B cell (primary cell): ENCODE results near the gene LGALS3. TPM values are rescaled to one million over a fixed set of nuclear protein-coding genes. Genes with fewer than 3 reads are reported as not detected.

ENCODE experiments used
- ATAC-seq: fragments of 200-7000 bp; cut with Tn5 transposase; one replicate; pipeline ENCODE4 v1.10.0; 2021; ENCODE audit warnings: low read depth, mild to moderate bottlenecking, moderate number of reproducible peaks, moderate library complexity
- CTCF ChIA-PET: fragments of 350-600 bp; sonication (Branson Sonifier 250); formaldehyde crosslinking; loops from one replicate; lab custom pipeline; 2021; ENCODE audit warnings: antibody characterized with exemption, inconsistent platforms; lab: Charles Lee
- POLR2A ChIA-PET: fragments of 350-600 bp; sonication (Branson Sonifier 250); formaldehyde crosslinking; loops from one replicate; lab custom pipeline; 2021; ENCODE audit warnings: antibody characterized with exemption; lab: Charles Lee
- DNase-seq: peaks from one replicate; pipeline ENCODE4 v3.0.0; 2013
- H2AFZ ChIP-seq: 2 replicates; pipeline ENCODE4 v1.6.1; 2012; ENCODE audit warnings: mild to moderate bottlenecking, low read depth, low read length; ENCODE audit not compliant: insufficient read depth, poor library complexity, severe bottlenecking
- H3K27ac ChIP-seq, 2 donors: 1 replicate in 1 of 2; 2 replicates in 1 of 2; pipeline ENCODE4 v1.5.1; 2012 to 2013; ENCODE audit warnings: low read length in 2 of 2, mild to moderate bottlenecking in 2 of 2, moderate library complexity in 1 of 2
- H3K27me3 ChIP-seq, 4 experiments: fragments of 200-600 bp in 1 of 4; sonication (generic) in 1 of 4; replicated peaks in 1 of 4; 1 replicate in 2 of 4; 2 replicates in 2 of 4; pipeline versions ENCODE4 v1.6.1 to v1.7.0; 2013 to 2016; ENCODE audit warnings: low read length in 3 of 4, mild to moderate bottlenecking in 2 of 4, mixed read lengths in 1 of 4, moderate library complexity in 1 of 4; ENCODE audit not compliant: insufficient read depth in 4 of 4, control insufficient read depth in 3 of 4; ENCODE audit errors: control extremely low read depth in 1 of 4
- H3K36me3 ChIP-seq, 2 experiments: replicated peaks in 1 of 2; 1 replicate in 1 of 2; 2 replicates in 1 of 2; pipeline versions ENCODE4 v1.6.1 to v1.7.1; 2013; ENCODE audit warnings: low read length in 1 of 2; ENCODE audit not compliant: insufficient read depth in 2 of 2, control insufficient read depth in 1 of 2; ENCODE audit errors: control extremely low read depth in 1 of 2, extremely low read depth in 1 of 2
- H3K4me1 ChIP-seq, 2 donors: fragments of 200-600 bp in 1 of 2; sonication (generic) in 1 of 2; 1 replicate in 1 of 2; 2 replicates in 1 of 2; pipeline versions ENCODE4 v1.5.1 to v1.6.1; 2013 to 2017; ENCODE audit warnings: low read length in 2 of 2; ENCODE audit not compliant: control insufficient read depth in 2 of 2, insufficient read depth in 2 of 2
- H3K4me2 ChIP-seq: replicated peaks from 2 replicates; pipeline ENCODE3; 2012; ENCODE audit warnings: mild to moderate bottlenecking, low read depth, low read length; ENCODE audit not compliant: poor library complexity, severe bottlenecking
- H3K4me3 ChIP-seq, 5 experiments: fragments of 200-600 bp in 1 of 5; sonication (generic) in 1 of 5; 1 replicate in 3 of 5; 2 replicates in 2 of 5; pipeline versions ENCODE4 v1.5.1 to v1.7.0; 2011 to 2016; ENCODE audit warnings: low read length in 4 of 5, mild to moderate bottlenecking in 4 of 5, low read depth in 2 of 5, control low read depth in 1 of 5, moderate library complexity in 1 of 5; ENCODE audit not compliant: insufficient read depth in 1 of 5; ENCODE audit errors: control extremely low read depth in 1 of 5, extremely low read depth in 1 of 5
- H3K79me2 ChIP-seq: fragments of 200-600 bp; sonication (generic); one replicate; pipeline ENCODE4 v1.6.0; 2016; ENCODE audit warnings: low read length; ENCODE audit not compliant: control insufficient read depth, insufficient read depth
- H3K9ac ChIP-seq: fragments of 200-600 bp; sonication (generic); 2 replicates; pipeline ENCODE4 v1.6.1; 2017; ENCODE audit warnings: mild to moderate bottlenecking, low read length, moderate library complexity
- H3K9me3 ChIP-seq, 3 donors: one replicate each; pipeline versions ENCODE4 v1.6.1 to v1.7.1; 2013; ENCODE audit warnings: low read length in 2 of 3; ENCODE audit not compliant: control insufficient read depth in 2 of 3, insufficient read depth in 1 of 3; ENCODE audit errors: control extremely low read depth in 1 of 3
- H4K20me1 ChIP-seq: 2 replicates; pipeline ENCODE4 v1.6.0; 2012; ENCODE audit warnings: mild to moderate bottlenecking, low read length; ENCODE audit not compliant: insufficient read depth, control insufficient read depth, poor library complexity, severe bottlenecking
- H3K27ac Mint-ChIP-seq: one replicate; pipeline ENCODE4 v1.8.0; 2021; ENCODE audit warnings: mixed read lengths
- H3K27me3 Mint-ChIP-seq: one replicate; pipeline ENCODE4 v1.8.0; 2021; ENCODE audit warnings: mixed read lengths
- H3K4me1 Mint-ChIP-seq: one replicate; pipeline ENCODE4 v1.8.0; 2021; ENCODE audit warnings: mixed read lengths
- H3K4me3 Mint-ChIP-seq: one replicate; pipeline ENCODE4 v1.8.0; 2021; ENCODE audit warnings: mixed read lengths
- H3K9me3 Mint-ChIP-seq: one replicate; pipeline ENCODE4 v1.8.0; 2022; ENCODE audit warnings: mixed read lengths; ENCODE audit not compliant: insufficient read depth
- EZH2 ChIP-seq: IDR thresholded peaks from 2 replicates; pipeline ENCODE4 v1.6.1; 2012; ENCODE audit warnings: borderline replicate concordance, low read depth, mild to moderate bottlenecking, moderate library complexity, low read length; ENCODE audit not compliant: insufficient read depth, poor library complexity, severe bottlenecking
- WGBS: methylation state at CpG from one replicate; pipeline ENCODE4 v1.1.5; 2013; ENCODE audit warnings: missing lambda C conversion rate; ENCODE audit not compliant: insufficient coverage; 5-methylcytosine and 5-hydroxymethylcytosine counted together
- intact Hi-C: fragments of 100-400 bp; cut with micrococcal nuclease; formaldehyde crosslinking; loops from one replicate; pipeline ENCODE4 v1.10.0; 2022
- polyA plus RNA-seq: library from polyadenylated mRNA; depleted of rRNA; stranded (reverse); fragments of >200 nt; gene quantifications from 2 replicates; pipeline ENCODE4 v1.2.3, GENCODE V29; 2012
- total RNA-seq, 2 donors: library from RNA; stranded (reverse); fragments of 120-200 nt in 1 of 2; gene quantifications; 1 replicate in 1 of 2; 2 replicates in 1 of 2; pipeline versions ENCODE4 v1.2.3 to v1.2.4, GENCODE V29; 2013 to 2022
- TF ChIP-seq, protein P1 (sequence below): fragments of 200-600 bp; IDR thresholded peaks from one replicate; pipeline ENCODE4 v1.8.0; 2022; ENCODE audit warnings: antibody characterized with exemption, mild to moderate bottlenecking

Gene LGALS3
- total and polyA plus RNA-seq, 2 donors (not counting 1 experiment from before 2014, with no cell fraction given), result 7.0 to 21.1 TPM

DNA sequence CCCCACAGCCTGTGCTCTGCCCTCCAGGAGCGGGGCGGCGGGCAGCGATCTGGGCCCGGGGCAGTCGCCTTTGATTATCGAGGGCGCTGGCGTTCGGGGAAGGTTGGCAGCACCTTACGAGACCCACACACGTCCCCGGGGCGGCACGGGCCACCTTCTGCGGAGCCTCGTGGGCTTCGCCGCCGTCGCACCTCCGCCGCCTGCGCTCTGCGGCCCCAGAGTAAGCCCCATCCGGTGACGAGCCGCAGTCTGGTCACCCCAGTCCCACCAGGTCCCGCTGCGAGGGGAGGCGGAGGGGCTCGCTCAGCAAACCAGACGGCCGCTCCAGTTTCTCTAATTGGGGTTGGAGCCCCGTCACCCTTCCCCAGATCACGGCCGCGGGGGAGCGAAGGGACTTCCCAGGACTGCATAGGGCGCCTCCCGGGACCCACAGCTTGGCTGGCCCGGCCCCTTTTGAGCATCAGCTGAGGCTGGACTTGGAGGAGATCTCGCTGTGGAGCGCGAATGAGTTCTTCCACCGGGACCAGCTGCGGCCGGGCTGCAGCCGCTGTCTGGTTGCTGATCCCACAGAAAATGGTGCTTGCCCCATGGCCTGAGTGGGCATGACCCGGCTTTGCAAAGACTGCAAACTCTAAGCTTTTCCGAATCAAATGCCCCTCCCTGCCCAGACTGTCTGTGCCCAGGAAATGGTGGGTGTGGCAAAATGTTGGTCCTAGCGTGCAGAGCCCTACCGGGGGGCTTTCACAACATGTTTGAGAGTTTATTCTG is 560 bp downstream of the LGALS3 start:
- H3K27ac ChIP-seq, result no peak overlapping the region
- TF ChIP-seq, protein P1, sequence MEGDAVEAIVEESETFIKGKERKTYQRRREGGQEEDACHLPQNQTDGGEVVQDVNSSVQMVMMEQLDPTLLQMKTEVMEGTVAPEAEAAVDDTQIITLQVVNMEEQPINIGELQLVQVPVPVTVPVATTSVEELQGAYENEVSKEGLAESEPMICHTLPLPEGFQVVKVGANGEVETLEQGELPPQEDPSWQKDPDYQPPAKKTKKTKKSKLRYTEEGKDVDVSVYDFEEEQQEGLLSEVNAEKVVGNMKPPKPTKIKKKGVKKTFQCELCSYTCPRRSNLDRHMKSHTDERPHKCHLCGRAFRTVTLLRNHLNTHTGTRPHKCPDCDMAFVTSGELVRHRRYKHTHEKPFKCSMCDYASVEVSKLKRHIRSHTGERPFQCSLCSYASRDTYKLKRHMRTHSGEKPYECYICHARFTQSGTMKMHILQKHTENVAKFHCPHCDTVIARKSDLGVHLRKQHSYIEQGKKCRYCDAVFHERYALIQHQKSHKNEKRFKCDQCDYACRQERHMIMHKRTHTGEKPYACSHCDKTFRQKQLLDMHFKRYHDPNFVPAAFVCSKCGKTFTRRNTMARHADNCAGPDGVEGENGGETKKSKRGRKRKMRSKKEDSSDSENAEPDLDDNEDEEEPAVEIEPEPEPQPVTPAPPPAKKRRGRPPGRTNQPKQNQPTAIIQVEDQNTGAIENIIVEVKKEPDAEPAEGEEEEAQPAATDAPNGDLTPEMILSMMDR, result no peak
- TF ChIP-seq EZH2, result no peak
- H4K20me1 ChIP-seq, result no peaks in the 10 kb centered on the region
- peak overlapping the region; percentile 72 for H3K9ac ChIP-seq
- Mint-ChIP-seq H3K27me3 (peaks cover 3% of the 10 kb centered on the region), H3K4me1 (peaks cover 15% of the 10 kb centered on the region), H3K27ac (peak overlapping the region; percentile 59), H3K4me3 (peak overlapping the region; percentile 89), H3K9me3 (no peaks in the 10 kb centered on the region)
- peaks cover 0 to 16% (median 3%) of the 10 kb centered on the region in 4 experiments for H3K27me3 ChIP-seq
- H3K4me2 ChIP-seq, result peak overlapping the region; percentile 96
- peak overlapping the region; percentile 76 for H2AFZ ChIP-seq
- ChIA-PET POLR2A (interaction anchor here (0.6 kb wide), 1 partner anchor 40 kb away, joined by 8 read pairs; no protein-coding TSS in a partner anchor), CTCF (interaction anchor here (0.6 to 1.3 kb wide), 4 partner anchors 27 to 513 kb away, joined by 3 to 5 read pairs (median 4); no protein-coding TSS in a partner anchor)
- 3% methylated on average over 52 of the region's 53 CpGs for WGBS
- no peaks in the 10 kb centered on the region for H3K79me2 ChIP-seq
- ATAC-seq, result peak; percentile 67
- H3K36me3 ChIP-seq, result no peaks in the 10 kb centered on the region
- intact Hi-C loops, result loop anchor here (1.0 to 5.0 kb wide), 2 partner anchors 36 to 57 kb away; no protein-coding TSS in a partner anchor
- H3K9me3 ChIP-seq, result peaks cover 0 to 3% (median 0%) of the 10 kb centered on the region in 3 donors
- peak; percentile 73 for DNase-seq
- peaks cover 7 to 14% of the 10 kb centered on the region in 2 donors for H3K4me1 ChIP-seq
- H3K4me3 ChIP-seq, result peak overlapping the region; percentile 36 to 73 (median 58)

DNA sequence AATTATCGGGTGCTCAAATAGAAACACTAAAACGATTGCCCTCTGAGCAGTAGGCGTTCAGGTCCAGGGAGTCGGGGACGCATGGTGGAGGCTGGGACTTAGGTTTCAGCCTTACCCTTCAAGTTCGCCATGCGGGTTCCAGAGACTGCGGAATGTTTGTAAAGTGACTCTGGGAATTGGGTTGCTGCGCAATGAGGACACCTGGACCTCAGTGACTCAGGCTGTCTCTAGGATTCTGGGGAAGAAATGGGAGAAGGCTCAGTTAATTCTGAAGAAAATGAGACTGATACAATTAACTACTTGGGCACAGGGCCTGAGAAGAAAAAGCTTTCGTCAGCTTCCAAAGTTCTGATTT is 1.1 kb downstream of the LGALS3 start:
- Histone ChIP-seq H3K79me2 (no peaks in the 10 kb centered on the region), H3K4me2 (peak overlapping the region; percentile 96), H3K4me3 (peak overlapping the region in 4 of 5 experiments; percentile 36 to 73 (median 61)), H3K4me1 (peaks cover 7 to 14% of the 10 kb centered on the region in 2 donors), H4K20me1 (no peaks in the 10 kb centered on the region), H3K36me3 (no peaks in the 10 kb centered on the region), H3K27me3 (peaks cover 0 to 16% (median 3%) of the 10 kb centered on the region in 4 experiments), H3K9ac (peak overlapping the region; percentile 72), H3K9me3 (peaks cover 0 to 3% (median 0%) of the 10 kb centered on the region in 3 donors), H3K27ac (no peak overlapping the region), H2AFZ (peak overlapping the region; percentile 76)
- Mint-ChIP-seq H3K4me1 (peaks cover 15% of the 10 kb centered on the region), H3K9me3 (no peaks in the 10 kb centered on the region), H3K27me3 (peaks cover 3% of the 10 kb centered on the region), H3K4me3 (peak overlapping the region; percentile 89), H3K27ac (peak overlapping the region; percentile 59)
- CTCF ChIA-PET, result interaction anchor here (0.6 to 1.3 kb wide), 5 partner anchors 28 to 513 kb away, joined by 3 to 5 read pairs (median 4); no protein-coding TSS in a partner anchor
- ATAC-seq (no peak), DNase-seq (no peak)
- WGBS, result 64% methylated on average over 10 of the region's 10 CpGs
- POLR2A ChIA-PET, result no interaction called here
- intact Hi-C loops, result no loop called here
- TF ChIP-seq, protein P1, result no peak
- no peak for TF ChIP-seq EZH2
